ENCODE data around the gene LIPC.

LIPC gene

DNA sequence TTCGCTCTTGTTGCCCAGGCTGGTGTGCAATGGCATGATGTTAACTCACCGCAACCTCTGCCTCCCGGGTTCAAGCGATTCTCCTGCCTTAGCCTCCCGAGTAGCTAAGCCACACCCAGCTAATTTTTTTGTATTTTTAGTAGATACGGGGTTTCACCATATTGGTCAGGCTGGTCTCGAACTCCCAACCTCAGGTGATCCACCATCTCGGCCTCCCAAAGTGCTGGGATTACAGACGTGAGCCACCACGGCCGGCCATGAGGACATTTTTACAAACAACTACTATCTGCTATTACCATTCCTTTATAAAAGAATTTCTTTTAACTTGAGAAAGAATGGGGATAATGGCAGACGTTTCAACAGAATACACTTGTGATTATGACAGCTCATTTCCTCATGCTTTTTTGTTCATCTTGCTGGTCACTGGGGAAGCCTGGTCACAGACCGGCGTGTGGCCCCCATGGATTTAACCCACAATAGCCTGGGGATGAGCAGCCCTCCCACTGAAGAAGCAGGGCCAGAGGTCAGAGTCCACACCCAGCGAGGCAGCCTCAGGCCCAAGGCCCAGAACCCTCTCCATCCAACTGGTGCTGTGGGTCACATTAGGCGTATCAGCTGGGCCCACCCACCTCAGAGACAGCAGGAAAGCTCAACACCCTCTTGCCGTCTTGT lies 112.0 kb downstream of the LIPC start:
- no peak for DNase-seq

DNA sequence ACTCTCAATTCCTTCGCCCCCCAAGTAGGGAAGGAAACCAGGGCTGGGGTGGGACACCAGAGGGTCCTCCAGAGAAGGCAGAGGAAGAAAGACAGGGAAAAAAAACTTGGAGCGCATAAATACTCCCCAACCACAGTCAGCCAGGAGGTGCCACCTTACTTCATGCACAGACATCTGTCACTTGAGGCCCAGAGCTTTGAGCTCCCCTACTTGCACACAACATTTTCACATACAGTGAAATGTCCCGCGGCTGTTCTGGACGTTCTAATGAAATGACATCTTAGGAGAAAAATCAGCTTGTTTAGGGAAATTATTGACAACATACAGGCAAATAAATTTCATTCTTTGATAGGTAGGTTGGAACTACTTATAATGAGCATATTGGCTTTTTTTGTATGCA lies 113.0 kb downstream of the LIPC start:
- no peak for DNase-seq

DNA sequence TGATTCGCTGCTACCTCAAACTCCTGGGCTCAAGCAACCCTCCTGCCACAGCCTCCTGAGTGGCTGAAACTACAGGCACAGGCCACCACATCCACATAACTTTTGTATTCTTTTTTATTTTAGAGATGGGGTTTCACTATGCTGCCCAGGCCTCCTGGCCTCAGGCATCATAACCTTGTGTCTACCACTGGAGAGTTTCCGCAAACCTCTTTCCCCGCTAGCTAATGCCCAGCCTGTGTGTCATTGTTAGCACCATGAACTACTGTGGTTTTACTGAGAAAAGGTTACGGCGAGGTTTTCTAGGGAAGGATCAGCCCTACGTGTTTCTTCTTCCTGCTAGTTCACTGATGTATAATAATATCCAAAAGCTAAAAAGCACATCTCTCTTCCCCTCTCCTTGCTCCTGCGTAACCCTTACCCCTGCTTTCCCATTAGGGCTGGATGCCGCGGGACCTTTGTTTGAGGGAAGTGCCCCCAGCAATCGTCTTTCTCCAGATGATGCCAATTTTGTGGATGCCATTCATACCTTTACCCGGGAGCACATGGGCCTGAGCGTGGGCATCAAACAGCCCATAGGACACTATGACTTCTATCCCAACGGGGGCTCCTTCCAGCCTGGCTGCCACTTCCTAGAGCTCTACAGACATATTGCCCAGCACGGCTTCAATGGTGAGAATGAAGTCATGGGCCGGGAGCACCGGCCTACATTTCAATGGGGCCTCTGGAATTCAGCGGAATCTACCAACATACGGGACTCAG lies 113.7 kb downstream of the LIPC start:
- DNase-seq: no peak

DNA sequence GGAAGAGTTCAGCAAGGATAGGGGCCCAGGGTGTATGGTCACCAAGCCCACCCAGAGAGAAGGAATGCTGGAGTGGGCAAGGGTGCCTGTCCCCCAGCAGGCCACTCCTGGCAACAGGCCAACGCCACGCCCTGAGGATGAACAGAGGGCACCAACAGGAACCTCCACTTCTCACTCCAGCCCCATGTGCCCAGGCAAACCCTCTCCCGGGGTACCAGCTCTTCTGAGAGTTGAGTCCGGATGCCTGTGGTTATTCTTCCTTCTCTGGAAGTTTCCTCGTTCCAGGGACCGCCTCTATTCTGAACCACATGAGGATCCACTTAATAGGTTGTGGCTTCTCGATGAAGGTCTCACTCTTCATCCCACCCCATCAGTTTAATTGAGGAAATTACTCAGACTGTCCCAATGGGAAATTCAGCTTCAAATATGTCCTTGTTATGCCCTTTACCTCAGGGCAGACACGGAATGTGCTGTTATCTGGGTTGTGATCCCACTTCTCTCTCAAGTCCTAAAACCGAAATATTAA lies 114.3 kb downstream of the LIPC start:
- DNase-seq: no peak

DNA sequence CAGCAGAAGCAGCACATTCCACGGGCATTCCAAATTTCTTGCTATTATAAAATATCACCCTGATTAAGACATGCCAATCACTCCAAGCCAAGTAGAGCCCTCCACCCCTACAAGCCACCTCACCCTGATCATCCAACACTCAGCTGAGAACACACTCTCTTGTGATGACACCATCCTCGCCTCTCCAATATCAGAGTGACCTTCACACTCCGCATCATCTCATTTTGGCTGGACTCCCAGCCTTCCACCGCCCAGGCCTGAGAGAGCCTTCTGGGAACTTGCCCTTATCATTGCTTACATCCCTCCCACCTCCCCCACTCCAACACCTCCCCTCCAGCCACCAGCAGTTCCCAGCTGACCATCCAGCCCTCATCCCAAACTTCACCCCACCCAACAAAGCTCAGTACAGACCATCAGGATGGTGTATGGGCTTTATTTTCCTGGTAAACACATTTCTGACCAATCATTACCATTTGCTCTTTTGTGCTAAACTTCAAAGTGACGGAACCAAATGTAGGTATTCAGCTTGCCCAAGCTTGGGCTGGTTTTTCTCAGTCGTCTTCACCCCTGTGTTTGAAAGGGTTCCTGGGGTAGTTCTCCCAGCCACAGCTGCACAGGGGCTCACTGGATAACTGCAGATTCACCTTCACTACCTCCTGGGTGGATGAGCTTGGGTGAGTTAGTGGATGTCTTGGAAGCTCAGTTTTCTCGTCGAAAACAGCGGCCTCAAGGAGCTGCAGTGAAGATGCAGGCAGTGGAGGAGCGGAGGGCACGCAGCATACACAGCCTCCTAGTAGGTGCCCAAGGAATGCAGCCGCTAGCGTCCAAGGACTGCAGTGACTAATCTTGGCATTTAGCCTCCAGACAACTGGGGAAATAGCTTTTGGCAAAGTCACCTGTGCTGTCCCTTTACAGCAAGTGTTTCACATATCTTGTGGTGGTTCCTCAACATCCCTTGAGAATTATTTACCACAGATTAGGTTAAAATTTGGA lies 115.1 kb downstream of the LIPC start:
- no peak for DNase-seq

DNA sequence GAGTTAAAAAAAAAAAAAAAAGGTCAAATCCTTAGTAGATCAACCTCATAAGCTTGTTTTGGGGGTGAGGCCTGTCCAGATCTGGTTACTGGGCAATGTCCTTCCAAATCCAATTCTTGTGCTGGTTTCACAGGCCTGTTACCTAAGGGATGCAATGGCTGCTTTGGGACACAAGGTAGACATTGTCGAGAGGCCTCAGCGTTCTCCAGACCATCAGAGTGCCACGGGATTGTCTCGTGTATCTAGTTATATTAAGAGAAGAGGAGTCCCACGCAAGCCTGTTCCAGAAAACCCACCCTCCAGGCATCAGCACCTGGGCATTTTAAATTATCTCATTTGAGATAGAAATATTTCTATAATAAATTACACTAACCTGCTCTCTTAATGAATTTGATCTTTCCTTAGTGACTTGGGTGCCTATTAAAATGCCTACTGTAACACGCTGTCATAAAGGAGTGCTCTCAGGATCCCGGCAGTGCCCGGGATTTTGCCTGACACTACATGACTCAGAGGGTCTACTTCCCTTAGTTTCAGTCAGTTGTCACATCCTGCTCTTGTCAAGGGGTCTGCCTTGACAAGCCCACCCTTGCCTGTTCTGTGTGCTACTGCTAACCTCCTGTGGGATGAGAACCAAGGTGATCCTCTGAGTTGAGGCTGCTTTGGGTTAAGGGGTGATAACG lies 116.0 kb downstream of the LIPC start:
- DNase-seq: no peak

DNA sequence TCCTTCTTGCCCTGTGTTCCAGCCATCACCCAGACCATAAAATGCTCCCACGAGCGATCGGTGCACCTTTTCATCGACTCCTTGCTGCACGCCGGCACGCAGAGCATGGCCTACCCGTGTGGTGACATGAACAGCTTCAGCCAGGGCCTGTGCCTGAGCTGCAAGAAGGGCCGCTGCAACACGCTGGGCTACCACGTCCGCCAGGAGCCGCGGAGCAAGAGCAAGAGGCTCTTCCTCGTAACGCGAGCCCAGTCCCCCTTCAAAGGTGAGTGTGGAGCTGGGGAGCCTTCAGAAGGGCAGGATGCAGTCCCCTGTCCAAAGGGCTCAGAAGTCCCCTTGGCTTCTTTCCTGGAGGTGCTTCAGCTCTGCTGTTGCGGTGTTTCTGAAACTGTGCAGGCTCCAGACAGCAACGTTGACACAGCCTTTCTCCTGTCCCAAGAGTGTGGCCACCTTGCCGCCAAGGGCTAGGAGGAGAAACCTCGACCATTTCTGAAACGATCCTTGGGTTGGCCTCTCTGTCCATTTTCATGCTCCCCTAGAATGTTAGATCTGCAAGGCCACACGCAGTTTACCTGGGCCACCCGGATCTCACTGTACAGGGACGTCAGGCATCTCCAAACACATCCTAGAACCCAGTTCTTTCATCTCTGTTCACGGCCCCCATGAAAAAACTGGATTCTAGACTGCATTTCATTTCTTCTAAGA lies 116.7 kb downstream of the LIPC start:
- no peak for DNase-seq

DNA sequence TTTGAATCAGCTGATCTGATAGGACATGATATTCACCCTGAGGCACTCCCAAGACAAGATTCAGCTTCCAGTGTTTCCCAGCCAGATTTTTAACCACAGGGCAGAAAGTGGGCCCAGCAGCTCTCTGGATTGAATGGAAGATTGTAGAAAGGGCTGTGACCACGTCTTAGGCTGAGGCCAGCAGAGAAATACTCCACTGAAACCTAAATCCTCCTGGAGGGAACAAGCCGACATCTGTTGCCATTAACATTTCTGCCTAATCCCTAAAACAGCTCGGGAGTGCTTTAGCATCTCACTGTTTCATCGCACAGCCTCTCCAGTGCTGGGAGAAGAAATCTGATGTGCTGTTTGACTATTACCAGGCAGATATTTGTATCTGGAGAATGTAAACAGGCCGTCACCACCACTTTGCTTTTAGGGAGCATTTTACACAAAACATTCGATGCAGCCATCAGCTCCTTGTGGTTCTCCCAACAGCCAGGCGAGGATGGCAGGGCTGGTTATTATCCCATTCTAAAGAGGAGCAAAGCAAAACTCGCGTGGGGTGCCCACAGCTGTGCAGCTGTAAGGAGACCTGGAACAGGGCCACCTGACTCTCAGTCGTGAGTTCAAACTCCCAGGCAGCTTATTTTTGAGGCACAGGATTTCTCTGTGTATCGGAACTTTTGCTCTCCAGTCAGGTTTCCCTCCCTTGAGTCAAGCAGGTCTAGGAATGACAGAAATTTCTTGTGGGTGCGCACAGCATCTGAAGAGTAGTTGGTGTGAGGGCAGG lies 117.4 kb downstream of the LIPC start:
- no peak for DNase-seq

DNA sequence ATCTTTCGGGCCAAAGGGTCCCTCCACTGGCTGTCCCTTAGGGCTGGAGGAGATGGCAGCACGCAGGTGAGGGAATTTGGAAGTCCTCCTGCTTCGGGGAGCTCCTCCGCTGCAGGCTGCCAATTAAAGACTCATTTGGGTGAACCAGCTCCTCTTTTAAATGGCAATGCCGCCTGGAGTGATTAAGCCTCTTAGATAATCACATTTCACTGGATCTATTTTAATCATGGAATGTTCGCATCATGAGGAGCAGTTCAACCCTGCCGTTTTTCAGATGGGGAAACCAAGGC lies 117.9 kb downstream of the LIPC start:
- DNase-seq: no peak

DNA sequence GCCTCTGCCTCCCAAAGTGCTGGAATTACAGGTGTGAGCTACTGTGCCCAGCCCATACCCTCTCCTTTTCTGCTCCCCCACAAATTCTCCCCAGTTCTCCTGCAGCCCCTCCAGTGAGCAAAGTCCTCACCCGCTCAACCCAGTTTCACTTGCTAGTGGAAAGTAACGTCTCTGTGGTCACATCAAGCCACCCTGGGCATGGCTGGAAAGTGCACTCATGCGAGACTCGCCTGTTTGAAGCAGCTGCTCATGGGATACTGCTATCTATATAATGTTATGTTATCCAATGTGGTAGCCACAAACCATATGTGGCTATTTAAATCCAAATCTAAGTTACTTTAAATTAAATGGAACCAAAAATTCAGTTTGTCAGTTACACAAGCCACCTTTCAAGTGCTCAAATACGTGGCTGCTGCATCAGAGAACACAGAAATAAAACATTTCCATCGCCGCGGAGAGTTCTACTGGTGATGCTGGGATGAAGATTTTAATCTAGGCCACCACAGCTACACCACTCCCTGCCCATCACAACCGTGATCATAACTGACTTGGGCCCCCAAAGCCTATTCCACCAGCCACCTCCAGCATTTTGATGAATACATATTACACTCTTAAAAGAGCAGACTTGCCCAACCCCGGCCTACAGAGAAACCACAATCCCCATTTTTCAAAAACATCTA lies 119.4 kb downstream of the LIPC start:
- peak; percentile 8 for DNase-seq

DNA sequence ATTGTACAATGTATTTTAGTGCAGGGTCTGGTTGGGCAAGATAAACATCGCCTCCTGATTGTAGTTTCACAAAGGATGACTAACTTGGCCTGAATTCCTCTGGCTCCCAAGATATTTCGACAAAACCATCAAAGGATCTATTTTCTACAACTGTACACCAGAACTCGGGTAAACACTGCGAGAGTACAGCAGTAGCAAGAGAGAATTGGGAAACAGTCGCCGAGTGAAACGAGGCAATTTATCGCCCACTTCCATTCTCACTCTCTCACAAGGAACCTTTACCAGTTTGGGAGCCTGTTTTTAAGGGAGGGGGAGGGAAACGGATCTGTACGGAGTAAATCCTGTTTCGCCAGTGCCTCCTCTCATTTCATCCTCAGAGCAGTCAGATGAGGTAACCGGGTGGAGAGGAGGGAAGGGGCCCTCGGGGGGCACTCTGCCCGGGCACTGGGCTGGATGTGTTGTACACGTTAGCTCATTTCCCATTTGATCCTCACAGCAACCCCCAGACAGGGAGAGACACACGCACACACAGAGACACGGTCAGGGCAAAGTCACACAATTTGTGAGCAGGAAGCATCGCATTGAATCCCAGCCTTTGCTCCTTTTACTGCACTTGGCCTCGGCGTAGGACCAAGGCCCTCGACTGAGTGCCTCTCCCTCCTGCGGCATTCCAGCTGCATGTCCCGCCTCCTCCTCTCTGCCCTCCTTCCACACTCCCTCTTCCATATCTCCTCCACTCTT lies 120.1 kb downstream of the LIPC start:
- no peak for DNase-seq

DNA sequence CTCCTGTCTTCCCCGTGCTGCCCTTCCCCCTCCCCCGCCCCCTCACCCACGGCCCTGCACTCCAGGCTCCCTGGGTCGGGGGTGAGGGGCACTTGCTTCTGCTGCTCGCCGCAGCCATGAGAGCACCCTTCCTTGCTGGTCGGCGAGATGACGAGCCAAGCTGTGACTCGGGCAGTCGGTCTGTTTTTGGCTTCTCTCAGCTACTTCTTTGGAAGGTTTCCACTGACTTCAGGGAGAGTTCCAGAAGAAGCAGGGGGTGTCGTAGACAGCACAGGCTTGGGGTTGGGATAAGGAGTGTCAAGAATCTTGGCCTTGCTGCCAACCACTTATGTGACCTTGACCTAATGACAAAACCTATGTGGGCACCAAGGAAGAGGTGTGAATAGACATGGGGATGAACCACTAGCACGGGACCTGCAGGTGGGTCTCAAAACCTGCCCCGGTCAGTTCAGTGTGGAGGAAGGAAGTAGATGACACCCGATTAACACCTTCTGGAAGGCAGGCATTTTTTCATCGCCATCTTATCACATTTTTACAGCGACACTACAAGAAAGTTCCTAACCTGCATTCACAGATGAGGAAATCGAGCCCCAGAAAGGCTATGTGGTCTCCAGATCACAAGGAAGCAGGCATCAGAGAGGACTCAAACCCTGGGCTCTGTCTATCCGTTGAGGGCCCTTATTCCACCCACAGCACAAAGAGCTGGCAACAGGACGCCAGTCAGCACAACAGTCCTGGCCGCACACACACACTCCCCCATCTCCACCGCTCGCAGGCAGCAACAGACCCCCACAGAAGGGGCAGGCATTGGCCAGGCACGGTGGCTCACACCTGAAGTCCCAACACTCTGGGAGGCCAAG lies 120.9 kb downstream of the LIPC start:
- no peak for DNase-seq

DNA sequence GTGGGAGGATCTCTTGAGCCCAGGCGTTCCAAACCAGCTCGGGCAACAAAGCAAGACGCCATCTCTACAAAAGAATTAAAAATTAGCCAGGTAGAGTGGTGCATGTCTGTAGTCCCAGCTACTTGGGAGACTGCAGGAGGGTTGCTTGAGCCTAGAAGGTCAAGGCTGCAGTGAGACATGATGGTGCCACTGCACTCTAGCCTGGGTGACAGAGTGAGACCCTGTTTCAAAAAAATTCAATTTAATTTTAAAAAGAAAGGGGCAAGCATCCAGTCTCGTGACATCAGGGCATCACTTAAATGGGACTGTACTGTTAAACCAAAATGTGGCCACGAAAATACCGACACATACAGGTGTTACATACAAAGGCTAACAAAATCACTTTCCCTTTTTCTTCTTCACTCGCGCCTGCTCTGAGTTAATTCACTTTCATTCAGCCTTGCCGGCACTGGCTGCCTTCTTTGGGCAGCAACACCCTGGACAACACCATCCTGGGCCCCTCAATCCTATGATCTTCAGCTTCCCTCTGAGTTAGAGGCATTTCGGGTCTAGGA lies 121.7 kb downstream of the LIPC start:
- no peak for DNase-seq

DNA sequence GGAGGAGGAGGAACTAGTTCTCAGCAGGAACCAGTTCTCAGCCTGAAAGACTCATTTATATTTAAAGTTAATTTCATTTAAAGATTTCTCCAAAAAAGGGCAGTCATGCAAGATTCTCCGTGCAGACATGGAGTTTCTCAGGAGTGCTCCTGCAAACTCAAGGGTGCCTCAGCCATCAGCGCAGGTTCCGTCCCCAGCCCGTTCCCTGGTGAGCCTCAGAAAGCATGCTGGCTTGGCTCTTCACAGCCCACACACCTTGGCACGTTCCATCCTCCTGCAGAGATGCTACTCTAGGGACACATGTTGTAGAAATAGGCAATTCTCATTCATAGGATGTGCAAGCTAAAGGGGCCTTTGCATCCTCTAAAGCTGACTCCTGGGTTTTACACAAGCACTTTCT lies 123.0 kb downstream of the LIPC start:
- DNase-seq: no peak

DNA sequence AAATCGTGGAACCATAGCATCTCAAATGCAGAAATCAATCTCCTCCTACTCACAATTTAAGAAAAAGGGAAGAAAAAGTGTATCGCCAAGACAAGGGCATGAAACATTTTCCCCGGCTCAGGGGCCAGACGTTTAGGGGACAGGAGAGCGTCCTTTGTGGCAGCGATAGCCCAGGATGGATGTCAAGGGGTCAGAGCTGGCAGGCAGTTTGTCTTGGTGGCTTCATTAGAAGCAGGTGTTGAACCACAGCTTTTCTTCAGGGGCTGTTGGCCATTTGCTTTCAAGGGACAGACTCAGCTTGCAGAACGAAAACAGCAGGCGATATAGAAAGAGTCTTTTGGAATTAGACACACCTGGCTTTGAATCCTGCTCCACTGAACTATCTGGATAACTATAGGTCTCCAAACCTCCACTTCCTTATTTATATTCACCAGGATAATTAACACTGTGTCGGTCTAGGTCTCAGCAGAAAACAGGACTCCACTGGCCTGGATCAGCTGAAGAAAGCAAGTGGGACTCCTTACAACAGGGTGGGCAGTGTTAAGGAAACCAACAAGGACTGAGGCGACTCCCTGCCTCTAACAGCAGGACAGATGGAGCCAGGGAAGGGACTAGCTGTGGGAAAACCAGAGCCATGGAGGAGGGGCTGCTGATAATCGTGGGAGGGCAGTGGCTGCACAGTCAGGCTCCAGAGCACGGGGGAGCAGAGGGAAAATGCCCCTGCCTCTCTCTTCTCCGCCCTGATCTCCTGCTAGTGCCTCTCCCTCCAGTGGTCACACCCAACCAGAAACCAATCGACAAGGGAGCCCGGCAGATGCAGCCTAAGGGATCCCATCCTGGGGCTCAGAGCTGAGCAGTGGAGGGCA lies 123.6 kb downstream of the LIPC start:
- DNase-seq: no peak

DNA sequence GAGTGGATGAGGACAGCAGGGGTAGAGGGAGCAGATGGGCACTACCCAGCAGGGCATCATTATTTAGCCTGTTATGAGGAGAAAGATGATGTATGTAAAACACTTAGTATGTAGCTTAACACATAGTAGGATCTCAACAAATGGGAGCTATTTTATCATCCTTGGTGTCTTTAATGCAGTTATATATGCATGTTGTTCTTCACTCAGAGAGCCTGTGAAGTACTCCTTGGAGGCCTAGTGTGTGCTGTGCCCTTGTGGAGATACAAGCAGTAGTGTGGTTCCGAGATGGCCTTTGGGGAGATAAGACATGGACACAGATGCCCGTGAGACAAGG lies 124.2 kb downstream of the LIPC start:
- DNase-seq: no peak

DNA sequence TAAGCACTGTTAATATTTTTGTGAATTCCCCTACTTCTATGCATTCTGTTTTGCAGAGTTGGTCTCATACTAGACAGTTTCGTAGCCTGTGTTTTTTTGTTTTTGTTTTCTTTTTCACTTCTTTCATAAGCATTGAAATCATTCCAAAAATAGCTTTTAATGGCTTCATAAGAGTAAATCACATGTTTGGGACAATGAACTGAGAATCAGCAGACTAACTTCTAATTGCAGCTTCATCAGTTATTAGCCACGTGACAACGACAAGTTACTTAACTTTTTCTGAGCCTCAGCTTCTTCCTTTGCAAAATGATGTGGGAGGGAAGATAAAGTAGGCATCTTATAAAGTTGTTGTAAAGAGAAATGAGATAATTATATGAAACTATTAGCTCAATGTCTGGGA lies 124.8 kb downstream of the LIPC start:
- DNase-seq: no peak

DNA sequence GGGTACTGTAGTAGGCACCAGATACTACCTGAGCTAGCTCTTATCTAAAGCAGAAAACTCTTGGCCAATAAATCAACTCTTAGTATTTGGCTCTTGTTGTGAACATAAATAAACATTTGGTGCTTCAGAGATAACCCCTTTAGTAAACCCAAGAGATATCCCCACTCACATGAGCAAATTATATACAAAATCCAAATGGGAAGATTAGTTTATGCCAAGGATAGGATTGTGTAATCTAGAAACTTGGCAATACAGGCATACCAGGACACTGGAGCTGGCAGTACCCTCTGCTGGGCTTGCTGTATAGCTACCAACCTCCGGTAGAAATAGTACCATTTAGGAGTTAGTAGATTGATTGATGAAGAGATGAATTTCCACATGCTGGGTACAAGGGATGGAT lies 127.0 kb downstream of the LIPC start:
- DNase-seq: no peak

All from CD4-positive, alpha-beta T cell treated with Interleukin-17A for 4 hours (primary cell).